GM13976 (cell line): ENCODE results near the gene TYW1B.
"Not testable (repeated sequence)": the region's sequence is repeated elsewhere in the genome, so short reads cannot be mapped to it uniquely, and the experiment has no call there.

Experiments
- DNase-seq: peaks from one replicate; pipeline ENCODE4 v3.0.0; 2012; ENCODE audit warnings: low spot score
- CTCF ChIP-seq: IDR thresholded peaks from 2 replicates; pipeline ENCODE4 v1.5.1; 2012; ENCODE audit warnings: borderline replicate concordance, mild to moderate bottlenecking; ENCODE audit not compliant: insufficient read depth; ENCODE audit errors: extremely low read depth, missing control alignments, control extremely low read depth
- in situ Hi-C: fragments of 300-500 bp; cut with MboI; formaldehyde crosslinking; loops from one replicate; pipeline ENCODE4 v1.12.0; 2022; ENCODE audit warnings: low sequenced_read_pairs, mixed read lengths, inconsistent platforms; ENCODE audit not compliant: unreplicated experiment

Gene TYW1B

GRCh38 chr7:72540106-72540611, 287.8 kb downstream of the TYW1B start:
- in situ Hi-C loops, result no loop called here
- DNase-seq, result no peak
- no peak for TF ChIP-seq CTCF

GRCh38 chr7:72539702-72540101, 288.3 kb downstream of the TYW1B start:
- in situ Hi-C loops, result no loop called here
- no peak for TF ChIP-seq CTCF
- DNase-seq, result no peak

- no peak for DNase-seq
- TF ChIP-seq CTCF, result no peak
- in situ Hi-C loops, result no loop called here
These were observed 289.1 kb downstream of the TYW1B start for GRCh38 chr7:72538856-72539255.

- TF ChIP-seq CTCF, result no peak
- DNase-seq, result no peak
- in situ Hi-C loops, result no loop called here
These were observed 289.9 kb downstream of the TYW1B start for GRCh38 chr7:72538147-72538546.

- in situ Hi-C loops, DNase-seq: not testable (repeated sequence)
These were observed 292.0 kb downstream of the TYW1B start for GRCh38 chr7:72536038-72536437.

GRCh38 chr7:72531048-72531447, 297.0 kb downstream of the TYW1B start:
- DNase-seq, in situ Hi-C loops: not testable (repeated sequence)
